Measurements from ENCODE around the gene CATSPERB. TPM values are rescaled to one million over a fixed set of nuclear protein-coding genes. Genes with fewer than 3 reads are reported as not detected.

CATSPERB gene
- total RNA-seq, 4 donors from 2014 or later: 0.29 to 4.1 (median 2.6) TPM

- intact Hi-C loops (cut with DNase I; ENCODE audit: low total_unique reads): no loop called here
- Histone ChIP-seq H3K4me3 (no peak overlapping the region), H3K27ac (peak overlapping the region; percentile 67 to 80), H3K27me3 (no peaks in the 10 kb centered on the region), H3K4me1 (peaks cover 0 to 12% of the 10 kb centered on the region in 2 donors), H3K36me3 (no peaks in the 10 kb centered on the region), H3K9me3 (no peaks in the 10 kb centered on the region)
- DNase-seq: no peak
- TF ChIP-seq, protein P1, sequence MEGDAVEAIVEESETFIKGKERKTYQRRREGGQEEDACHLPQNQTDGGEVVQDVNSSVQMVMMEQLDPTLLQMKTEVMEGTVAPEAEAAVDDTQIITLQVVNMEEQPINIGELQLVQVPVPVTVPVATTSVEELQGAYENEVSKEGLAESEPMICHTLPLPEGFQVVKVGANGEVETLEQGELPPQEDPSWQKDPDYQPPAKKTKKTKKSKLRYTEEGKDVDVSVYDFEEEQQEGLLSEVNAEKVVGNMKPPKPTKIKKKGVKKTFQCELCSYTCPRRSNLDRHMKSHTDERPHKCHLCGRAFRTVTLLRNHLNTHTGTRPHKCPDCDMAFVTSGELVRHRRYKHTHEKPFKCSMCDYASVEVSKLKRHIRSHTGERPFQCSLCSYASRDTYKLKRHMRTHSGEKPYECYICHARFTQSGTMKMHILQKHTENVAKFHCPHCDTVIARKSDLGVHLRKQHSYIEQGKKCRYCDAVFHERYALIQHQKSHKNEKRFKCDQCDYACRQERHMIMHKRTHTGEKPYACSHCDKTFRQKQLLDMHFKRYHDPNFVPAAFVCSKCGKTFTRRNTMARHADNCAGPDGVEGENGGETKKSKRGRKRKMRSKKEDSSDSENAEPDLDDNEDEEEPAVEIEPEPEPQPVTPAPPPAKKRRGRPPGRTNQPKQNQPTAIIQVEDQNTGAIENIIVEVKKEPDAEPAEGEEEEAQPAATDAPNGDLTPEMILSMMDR (IDR thresholded peaks at IDR 0.05): no peak
- TF ChIP-seq POLR2A (IDR thresholded peaks at IDR 0.05): no peak
Measured at GRCh38 chr14:91732859-91733477, 1.1 kb upstream of the CATSPERB start.

DNA sequence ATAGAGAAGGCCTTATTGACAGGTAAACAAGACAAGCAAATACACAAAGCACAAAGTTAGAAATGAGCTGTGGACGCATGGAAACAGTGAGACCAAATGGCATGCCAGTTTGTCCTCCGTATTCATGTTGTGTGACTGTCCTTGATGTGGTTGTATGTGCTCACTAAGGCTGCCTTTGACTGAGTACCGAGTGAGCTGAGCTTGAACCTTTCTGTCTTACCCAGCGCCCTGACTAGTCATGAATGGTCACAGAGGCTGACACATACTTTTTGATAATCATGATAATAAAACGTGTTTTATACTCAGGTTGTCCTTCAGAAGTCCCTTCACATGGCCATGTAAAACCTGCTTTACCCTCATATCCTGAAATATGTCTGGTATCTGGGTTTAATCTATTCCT, 553 bp upstream of the CATSPERB start:
- H3K4me3 ChIP-seq: no peak overlapping the region
- no peaks in the 10 kb centered on the region for H3K36me3 ChIP-seq
- no peaks in the 10 kb centered on the region for H3K27me3 ChIP-seq
- H3K4me1 ChIP-seq: peaks cover 0 to 12% of the 10 kb centered on the region in 2 donors
- H3K9me3 ChIP-seq: no peaks in the 10 kb centered on the region
- H3K27ac ChIP-seq: peak overlapping the region; percentile 67 to 80
- no peak for DNase-seq
- TF ChIP-seq, protein P1 (IDR thresholded peaks at IDR 0.05): no peak
- no peak for TF ChIP-seq POLR2A (IDR thresholded peaks at IDR 0.05)
- intact Hi-C loops (cut with DNase I; ENCODE audit: low total_unique reads): no loop called here

GRCh38 chr14:91731018-91731417, 868 bp downstream of the CATSPERB start:
- Histone ChIP-seq H3K4me1 (peaks cover 0 to 20% of the 10 kb centered on the region in 2 donors), H3K4me3 (no peak overlapping the region), H3K36me3 (no peaks in the 10 kb centered on the region), H3K27me3 (no peaks in the 10 kb centered on the region), H3K9me3 (no peaks in the 10 kb centered on the region), H3K27ac (peak overlapping the region in 1 of 2 donors; percentile 37)
- DNase-seq: no peak
- intact Hi-C loops (cut with DNase I; ENCODE audit: low total_unique reads): no loop called here
- no peak for TF ChIP-seq POLR2A (IDR thresholded peaks at IDR 0.05)
- TF ChIP-seq, protein P1 (IDR thresholded peaks at IDR 0.05): no peak

DNA sequence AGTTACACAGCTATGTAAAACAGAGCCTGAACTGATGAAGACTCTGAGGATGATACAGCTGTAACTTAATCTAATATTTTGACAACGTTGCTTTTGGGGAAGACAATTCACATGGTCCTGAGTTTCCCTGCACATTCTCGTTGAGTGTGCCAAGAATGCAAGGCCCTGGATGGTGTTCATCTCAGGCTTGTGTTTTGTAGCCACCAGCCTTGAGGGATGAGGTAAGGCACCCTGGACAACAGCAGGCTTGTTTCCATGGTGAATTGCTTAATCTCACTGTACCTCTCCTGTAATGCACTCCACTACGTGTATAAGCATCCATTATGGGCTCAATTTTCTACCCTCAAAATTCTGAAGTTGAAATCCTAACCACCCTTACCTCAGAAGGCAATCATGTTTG, 2.1 kb downstream of the CATSPERB start:
- Histone ChIP-seq H3K27ac (peak overlapping the region in 1 of 2 donors; percentile 71), H3K9me3 (no peaks in the 10 kb centered on the region), H3K4me3 (no peak overlapping the region), H3K27me3 (no peaks in the 10 kb centered on the region), H3K4me1 (peaks cover 0 to 20% of the 10 kb centered on the region in 2 donors), H3K36me3 (no peaks in the 10 kb centered on the region)
- TF ChIP-seq, protein P1 (IDR thresholded peaks at IDR 0.05): no peak
- no peak for TF ChIP-seq POLR2A (IDR thresholded peaks at IDR 0.05)
- intact Hi-C loops (cut with DNase I; ENCODE audit: low total_unique reads): no loop called here
- peak; percentile 27 to 36 for DNase-seq

GRCh38 chr14:91728616-91729183, 3.2 kb downstream of the CATSPERB start:
- intact Hi-C loops (cut with DNase I; ENCODE audit: low total_unique reads): no loop called here
- peak overlapping the region in 1 of 2 donors; percentile 71 for H3K27ac ChIP-seq
- DNase-seq: no peak
- no peak overlapping the region for H3K4me3 ChIP-seq
- peaks cover 0 to 20% of the 10 kb centered on the region in 2 donors for H3K4me1 ChIP-seq
- no peaks in the 10 kb centered on the region for H3K36me3 ChIP-seq
- TF ChIP-seq, protein P1 (IDR thresholded peaks at IDR 0.05): no peak
- TF ChIP-seq POLR2A (IDR thresholded peaks at IDR 0.05): no peak
- H3K9me3 ChIP-seq: no peaks in the 10 kb centered on the region
- no peaks in the 10 kb centered on the region for H3K27me3 ChIP-seq

All from uterus (tissue), 4 donors.